Neural crest cell (in vitro differentiated cells): ENCODE data around the gene RABEP1. TPM values are rescaled to one million over a fixed set of nuclear protein-coding genes. Genes with fewer than 3 reads are reported as not detected.

Source experiments
- DNase-seq: peaks from one replicate; pipeline ENCODE4 v3.0.0; 2021; ENCODE audit warnings: low read depth, mixed read lengths, low spot score
- H3K27ac Mint-ChIP-seq: one replicate; pipeline ENCODE4 v1.8.0; 2021; ENCODE audit warnings: mild to moderate bottlenecking, mixed read lengths; ENCODE audit not compliant: unreplicated experiment
- H3K27me3 Mint-ChIP-seq: 2 replicates; pipeline ENCODE4 v1.8.0; 2021; ENCODE audit warnings: low read depth, mild to moderate bottlenecking, mixed read lengths
- H3K36me3 Mint-ChIP-seq: 2 replicates; pipeline ENCODE4 v1.8.0; 2021; ENCODE audit warnings: low read depth, mild to moderate bottlenecking, mixed read lengths
- H3K4me1 Mint-ChIP-seq: 2 replicates; pipeline ENCODE4 v1.8.0; 2021; ENCODE audit warnings: mixed read lengths
- H3K4me3 Mint-ChIP-seq: one replicate; pipeline ENCODE4 v1.8.0; 2021; ENCODE audit warnings: mild to moderate bottlenecking, mixed read lengths
- H3K9me3 Mint-ChIP-seq: 2 replicates; pipeline ENCODE4 v1.8.0; 2021; ENCODE audit warnings: mixed read lengths
- CTCF ChIP-seq: fragments of 200-600 bp; sonication (generic); conservative IDR thresholded peaks from 2 replicates; pipeline ENCODE4 v1.5.0; 2021; ENCODE audit warnings: antibody characterized with exemption, mild to moderate bottlenecking
- total RNA-seq: library from RNA; stranded (reverse); gene quantifications from 2 replicates; pipeline ENCODE4 v1.2.1, GENCODE V29; 2021

RABEP1 gene
- total RNA-seq, 1 donor from 2014 or later: 57.9 TPM

- DNase-seq: no peak
- no peak for TF ChIP-seq CTCF
- Mint-ChIP-seq H3K27ac (no peak overlapping the region), H3K9me3 (no peaks in the 10 kb centered on the region), H3K4me3 (no peak overlapping the region), H3K36me3 (peaks cover 22% of the 10 kb centered on the region), H3K4me1 (no peaks in the 10 kb centered on the region), H3K27me3 (no peaks in the 10 kb centered on the region)
Observed at GRCh38 chr17:5399767-5400166, 117.7 kb downstream of the RABEP1 start.

- no peaks in the 10 kb centered on the region for H3K27me3 Mint-ChIP-seq
- no peak overlapping the region for H3K4me3 Mint-ChIP-seq
- peaks cover 13% of the 10 kb centered on the region for H3K36me3 Mint-ChIP-seq
- no peak for DNase-seq
- no peak for TF ChIP-seq CTCF
- no peaks in the 10 kb centered on the region for H3K4me1 Mint-ChIP-seq
- no peak overlapping the region for H3K27ac Mint-ChIP-seq
- no peaks in the 10 kb centered on the region for H3K9me3 Mint-ChIP-seq
Observed at GRCh38 chr17:5405400-5405799, 123.3 kb downstream of the RABEP1 start.

GRCh38 chr17:5408186-5408585, 126.1 kb downstream of the RABEP1 start:
- no peaks in the 10 kb centered on the region for H3K4me1 Mint-ChIP-seq
- no peaks in the 10 kb centered on the region for H3K9me3 Mint-ChIP-seq
- no peak overlapping the region for H3K27ac Mint-ChIP-seq
- peaks cover 18% of the 10 kb centered on the region for H3K36me3 Mint-ChIP-seq
- no peak overlapping the region for H3K4me3 Mint-ChIP-seq
- no peaks in the 10 kb centered on the region for H3K27me3 Mint-ChIP-seq
- no peak for DNase-seq
- TF ChIP-seq CTCF: no peak

- Mint-ChIP-seq H3K9me3 (no peaks in the 10 kb centered on the region), H3K4me3 (no peak overlapping the region), H3K27ac (no peak overlapping the region), H3K4me1 (no peaks in the 10 kb centered on the region), H3K36me3 (peaks cover 15% of the 10 kb centered on the region), H3K27me3 (no peaks in the 10 kb centered on the region)
- TF ChIP-seq CTCF: no peak
- DNase-seq: no peak
Observed at GRCh38 chr17:5410594-5411272, 128.6 kb downstream of the RABEP1 start.

GRCh38 chr17:5413682-5414081, 131.6 kb downstream of the RABEP1 start:
- no peak for DNase-seq
- H3K27ac Mint-ChIP-seq: no peak overlapping the region
- H3K9me3 Mint-ChIP-seq: no peaks in the 10 kb centered on the region
- peaks cover 11% of the 10 kb centered on the region for H3K4me1 Mint-ChIP-seq
- TF ChIP-seq CTCF: no peak
- H3K36me3 Mint-ChIP-seq: peaks cover 17% of the 10 kb centered on the region
- H3K4me3 Mint-ChIP-seq: peak overlapping the region; percentile 24
- no peaks in the 10 kb centered on the region for H3K27me3 Mint-ChIP-seq
